ENCODE measurements around the gene DPCD. TPM values are rescaled to one million over a fixed set of nuclear protein-coding genes. Genes with fewer than 3 reads are reported as not detected.

DPCD gene
- total RNA-seq, 1 experiment from 2014 or later: 12.5 TPM

GRCh38 chr10:101617824-101618568 lies 29.9 kb downstream of the DPCD start:
- H3K4me1 Mint-ChIP-seq (ENCODE audit: low read depth, unreplicated experiment): no peaks in the 10 kb centered on the region
- no peak overlapping the region for H3K4me3 Mint-ChIP-seq (ENCODE audit: low read depth, unreplicated experiment)
- H3K9me3 Mint-ChIP-seq (ENCODE audit: low read depth, unreplicated experiment): no peaks in the 10 kb centered on the region
- CTCF ChIA-PET: no interaction called here
- intact Hi-C loops (cut with micrococcal nuclease; ENCODE audit: unreplicated experiment): no loop called here
- no TSS peak for BruUV-seq (replicated peaks)
- no peaks in the 10 kb centered on the region for H3K36me3 Mint-ChIP-seq (ENCODE audit: insufficient read depth, unreplicated experiment)
- no peak for DNase-seq
- TF ChIP-seq, protein P1, sequence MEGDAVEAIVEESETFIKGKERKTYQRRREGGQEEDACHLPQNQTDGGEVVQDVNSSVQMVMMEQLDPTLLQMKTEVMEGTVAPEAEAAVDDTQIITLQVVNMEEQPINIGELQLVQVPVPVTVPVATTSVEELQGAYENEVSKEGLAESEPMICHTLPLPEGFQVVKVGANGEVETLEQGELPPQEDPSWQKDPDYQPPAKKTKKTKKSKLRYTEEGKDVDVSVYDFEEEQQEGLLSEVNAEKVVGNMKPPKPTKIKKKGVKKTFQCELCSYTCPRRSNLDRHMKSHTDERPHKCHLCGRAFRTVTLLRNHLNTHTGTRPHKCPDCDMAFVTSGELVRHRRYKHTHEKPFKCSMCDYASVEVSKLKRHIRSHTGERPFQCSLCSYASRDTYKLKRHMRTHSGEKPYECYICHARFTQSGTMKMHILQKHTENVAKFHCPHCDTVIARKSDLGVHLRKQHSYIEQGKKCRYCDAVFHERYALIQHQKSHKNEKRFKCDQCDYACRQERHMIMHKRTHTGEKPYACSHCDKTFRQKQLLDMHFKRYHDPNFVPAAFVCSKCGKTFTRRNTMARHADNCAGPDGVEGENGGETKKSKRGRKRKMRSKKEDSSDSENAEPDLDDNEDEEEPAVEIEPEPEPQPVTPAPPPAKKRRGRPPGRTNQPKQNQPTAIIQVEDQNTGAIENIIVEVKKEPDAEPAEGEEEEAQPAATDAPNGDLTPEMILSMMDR (IDR thresholded peaks at IDR 0.05; ENCODE audit: unreplicated experiment): no peak
- H3K27me3 Mint-ChIP-seq (ENCODE audit: unreplicated experiment): no peaks in the 10 kb centered on the region
- no peak overlapping the region for H3K27ac Mint-ChIP-seq (ENCODE audit: unreplicated experiment)

DNA sequence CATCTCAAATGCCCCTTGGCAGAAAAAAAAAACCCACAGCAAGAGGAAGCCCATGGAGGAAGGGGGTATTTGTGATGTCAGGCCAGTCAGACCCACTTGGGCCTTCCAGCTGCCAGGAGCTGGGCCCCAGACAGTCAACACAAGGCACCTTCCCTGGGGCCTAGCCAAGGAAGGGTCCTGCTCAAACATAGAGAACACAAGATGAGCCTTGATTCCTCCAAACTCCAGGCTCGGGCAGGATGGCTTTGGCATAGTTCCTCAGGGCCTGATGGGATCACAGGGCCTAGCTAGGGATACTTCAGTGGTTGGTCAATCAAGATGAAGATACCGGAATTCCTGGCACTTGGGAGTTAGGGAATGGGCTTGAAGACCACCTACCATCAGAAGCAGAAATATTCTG lies 30.8 kb downstream of the DPCD start:
- H3K27ac Mint-ChIP-seq (ENCODE audit: unreplicated experiment): no peak overlapping the region
- no peak overlapping the region for H3K4me3 Mint-ChIP-seq (ENCODE audit: low read depth, unreplicated experiment)
- H3K4me1 Mint-ChIP-seq (ENCODE audit: low read depth, unreplicated experiment): no peaks in the 10 kb centered on the region
- intact Hi-C loops (cut with micrococcal nuclease; ENCODE audit: unreplicated experiment): no loop called here
- H3K27me3 Mint-ChIP-seq (ENCODE audit: unreplicated experiment): no peaks in the 10 kb centered on the region
- BruUV-seq (replicated peaks): no TSS peak
- no peaks in the 10 kb centered on the region for H3K9me3 Mint-ChIP-seq (ENCODE audit: low read depth, unreplicated experiment)
- no peaks in the 10 kb centered on the region for H3K36me3 Mint-ChIP-seq (ENCODE audit: insufficient read depth, unreplicated experiment)
- TF ChIP-seq, protein P1 (IDR thresholded peaks at IDR 0.05; ENCODE audit: unreplicated experiment): no peak
- DNase-seq: no peak
- CTCF ChIA-PET: no interaction called here

DNA sequence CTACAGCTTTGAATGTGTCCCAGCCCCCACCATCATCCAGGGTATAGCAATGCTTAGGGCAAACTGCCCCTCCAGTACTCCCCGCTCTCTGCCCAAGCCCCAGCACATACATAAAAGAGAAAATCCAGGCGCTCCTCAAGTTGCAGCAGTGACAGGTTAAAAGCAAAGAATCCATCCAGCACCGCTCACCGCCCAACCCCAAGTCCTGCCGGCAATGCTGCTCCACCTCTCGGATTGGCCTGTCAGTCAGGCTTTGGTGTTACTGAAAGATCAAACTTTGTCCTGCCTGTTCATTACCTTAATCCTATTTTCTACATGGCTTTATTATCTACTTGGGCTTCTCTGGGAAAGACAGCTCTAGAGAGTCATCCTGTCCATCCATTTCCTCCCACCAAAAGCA lies 31.9 kb downstream of the DPCD start:
- TF ChIP-seq, protein P1 (IDR thresholded peaks at IDR 0.05; ENCODE audit: unreplicated experiment): no peak
- intact Hi-C loops (cut with micrococcal nuclease; ENCODE audit: unreplicated experiment): no loop called here
- Mint-ChIP-seq H3K4me3 (ENCODE audit: low read depth, unreplicated experiment) (no peak overlapping the region), H3K9me3 (ENCODE audit: low read depth, unreplicated experiment) (no peaks in the 10 kb centered on the region), H3K27ac (ENCODE audit: unreplicated experiment) (no peak overlapping the region), H3K36me3 (ENCODE audit: insufficient read depth, unreplicated experiment) (no peaks in the 10 kb centered on the region), H3K4me1 (ENCODE audit: low read depth, unreplicated experiment) (no peaks in the 10 kb centered on the region), H3K27me3 (ENCODE audit: unreplicated experiment) (no peaks in the 10 kb centered on the region)
- CTCF ChIA-PET: no interaction called here
- BruUV-seq (replicated peaks): no TSS peak
- DNase-seq: no peak

- CTCF ChIA-PET: no interaction called here
- Mint-ChIP-seq H3K27ac (ENCODE audit: unreplicated experiment) (no peak overlapping the region), H3K36me3 (ENCODE audit: insufficient read depth, unreplicated experiment) (no peaks in the 10 kb centered on the region), H3K27me3 (ENCODE audit: unreplicated experiment) (no peaks in the 10 kb centered on the region), H3K4me1 (ENCODE audit: low read depth, unreplicated experiment) (no peaks in the 10 kb centered on the region), H3K9me3 (ENCODE audit: low read depth, unreplicated experiment) (no peaks in the 10 kb centered on the region), H3K4me3 (ENCODE audit: low read depth, unreplicated experiment) (no peak overlapping the region)
- intact Hi-C loops (cut with micrococcal nuclease; ENCODE audit: unreplicated experiment): no loop called here
- DNase-seq: no peak
- TF ChIP-seq, protein P1 (IDR thresholded peaks at IDR 0.05; ENCODE audit: unreplicated experiment): no peak
- BruUV-seq (replicated peaks): no TSS peak
These were observed 35.4 kb downstream of the DPCD start for GRCh38 chr10:101623528-101623927.

All from Calu3 (cell line).